Measurements from ENCODE around the gene SLC5A2.
"Not testable (repeated sequence)": the region's sequence is repeated elsewhere in the genome, so short reads cannot be mapped to it uniquely, and the experiment has no call there.

Gene SLC5A2

GRCh38 chr16:31532120-31532519 lies 49.2 kb downstream of the SLC5A2 start:
- DNase-seq = no peak

DNA sequence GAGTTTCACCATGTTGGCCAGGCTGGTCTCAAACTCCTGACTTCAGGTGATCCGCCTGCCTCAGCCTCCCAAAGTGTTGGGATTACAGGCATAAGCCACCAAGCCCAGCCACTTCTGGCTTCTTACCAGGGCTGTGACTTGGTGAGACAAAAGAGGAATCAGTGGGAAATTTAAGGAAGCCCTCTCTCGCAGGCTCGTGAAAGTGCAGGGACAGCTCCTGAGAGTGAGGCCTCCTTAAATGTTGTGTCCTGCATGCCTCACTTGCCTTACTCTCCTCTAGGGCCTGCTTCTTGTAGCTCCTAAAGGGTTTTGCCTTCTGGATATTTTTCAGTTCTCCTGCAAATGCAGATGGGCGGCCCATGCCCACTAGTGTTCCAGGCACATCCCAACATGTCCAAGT lies 50.0 kb downstream of the SLC5A2 start:
- no peak for DNase-seq

DNA sequence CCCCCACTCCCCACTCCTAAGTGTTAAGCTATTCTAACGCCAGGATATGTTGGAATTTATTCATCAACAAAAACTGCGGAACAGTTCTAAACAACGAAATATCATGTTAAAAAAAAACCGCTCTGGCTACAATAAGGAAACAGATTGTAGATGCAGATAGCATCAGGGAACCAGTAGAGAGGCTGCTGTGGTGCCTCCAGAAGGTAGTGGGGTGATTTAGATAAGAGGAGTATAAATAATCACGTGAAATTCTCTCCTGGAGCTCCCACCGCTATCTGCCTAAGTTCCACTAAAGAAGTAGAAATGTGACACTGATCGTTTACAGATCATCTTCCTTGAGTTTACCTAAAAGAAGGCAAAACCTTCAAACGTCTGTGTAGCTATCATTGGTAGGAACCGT lies 52.8 kb downstream of the SLC5A2 start:
- peak; percentile 94 for DNase-seq

- no peak for DNase-seq
Measured at GRCh38 chr16:31536804-31537361, 54.0 kb downstream of the SLC5A2 start.

DNA sequence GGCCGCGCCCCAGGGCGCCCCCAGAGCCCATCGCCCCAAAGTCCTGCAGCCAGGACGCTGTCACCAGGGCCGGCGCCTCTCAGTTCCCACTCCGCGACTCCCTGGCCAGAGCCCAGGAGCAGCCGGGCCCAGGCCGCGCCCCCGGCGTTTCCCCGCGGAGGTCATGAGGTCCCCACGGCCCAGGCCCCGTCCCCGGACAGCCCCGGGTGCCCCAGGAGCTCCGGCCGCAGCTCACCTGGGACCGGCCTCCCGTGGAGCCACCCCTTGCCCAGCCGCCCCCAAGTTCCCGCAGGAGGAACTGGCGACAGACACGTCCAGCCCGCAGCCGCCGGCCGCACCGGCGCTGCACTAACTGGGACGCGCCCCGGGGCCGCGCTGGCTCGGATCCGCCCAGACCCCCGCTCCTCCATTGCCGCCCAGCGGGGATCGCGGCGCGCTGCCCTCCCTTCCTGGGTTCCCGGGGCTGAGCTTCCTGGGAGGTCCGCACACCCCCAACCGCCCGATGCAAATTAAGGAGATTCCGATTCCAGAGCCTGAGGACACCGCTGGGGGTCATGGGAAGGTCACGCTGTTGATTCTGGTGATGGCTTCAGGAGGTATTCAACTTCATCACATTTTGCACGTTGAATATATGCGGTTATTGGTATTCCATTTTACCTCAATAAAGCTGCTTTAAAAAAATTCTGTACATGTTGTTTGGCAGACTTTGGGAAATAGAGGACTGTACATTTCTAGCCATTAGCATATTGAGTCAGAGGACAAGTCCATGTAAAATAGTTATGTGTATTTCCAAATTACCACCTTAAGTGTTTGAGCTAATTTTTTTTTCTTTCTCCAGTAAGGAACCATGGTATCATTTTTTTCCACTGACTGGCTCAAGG lies 54.7 kb downstream of the SLC5A2 start:
- peak; percentile 29 for DNase-seq

DNA sequence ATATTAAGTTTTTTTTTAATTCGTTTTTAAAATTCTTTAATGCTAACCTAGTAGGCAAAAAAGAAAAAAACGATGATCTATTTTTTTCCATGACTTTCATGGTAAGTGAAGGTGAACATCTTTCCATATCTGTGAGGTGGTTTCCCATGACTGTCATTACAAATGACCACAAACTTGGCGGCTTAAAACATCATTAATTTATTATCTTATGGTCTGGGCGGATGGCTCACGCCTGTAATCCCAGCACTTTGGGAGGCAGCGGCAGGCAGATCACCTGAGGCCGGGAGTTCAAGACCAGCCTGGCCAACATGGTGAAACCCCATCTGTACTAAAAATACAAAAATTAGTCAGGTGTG lies 55.3 kb downstream of the SLC5A2 start:
- not testable (repeated sequence) for DNase-seq

GRCh38 chr16:31539762-31540161 lies 56.8 kb downstream of the SLC5A2 start:
- not testable (repeated sequence) for DNase-seq
